Cardiac fibroblast (primary cell): ENCODE data around the gene LRP1B.

Source experiments
- DNase-seq, 2 donors: peaks; one replicate each; pipeline versions ENCODE4 v3.0.0 to v3.0.0-alpha.2; 2010; ENCODE audit warnings: low read depth in 2 of 2
- H3K4me3 ChIP-seq, 2 donors: replicated peaks in 1 of 2; 1 replicate in 1 of 2; 2 replicates in 1 of 2; pipeline ENCODE4 v1.5.1; 2011; ENCODE audit warnings: low read depth in 2 of 2, low read length in 2 of 2, mild to moderate bottlenecking in 2 of 2, moderate library complexity in 1 of 2
- CTCF ChIP-seq: IDR thresholded peaks from one replicate; pipeline ENCODE4 v1.5.1; 2011; ENCODE audit warnings: low read depth, mild to moderate bottlenecking, low read length, inconsistent platforms

LRP1B gene

GRCh38 chr2:140643761-140644187 is 1487.0 kb downstream of the LRP1B start:
- peak; percentile 53 to 55 for DNase-seq
- TF ChIP-seq CTCF = no peak
- no peak overlapping the region for H3K4me3 ChIP-seq

DNA sequence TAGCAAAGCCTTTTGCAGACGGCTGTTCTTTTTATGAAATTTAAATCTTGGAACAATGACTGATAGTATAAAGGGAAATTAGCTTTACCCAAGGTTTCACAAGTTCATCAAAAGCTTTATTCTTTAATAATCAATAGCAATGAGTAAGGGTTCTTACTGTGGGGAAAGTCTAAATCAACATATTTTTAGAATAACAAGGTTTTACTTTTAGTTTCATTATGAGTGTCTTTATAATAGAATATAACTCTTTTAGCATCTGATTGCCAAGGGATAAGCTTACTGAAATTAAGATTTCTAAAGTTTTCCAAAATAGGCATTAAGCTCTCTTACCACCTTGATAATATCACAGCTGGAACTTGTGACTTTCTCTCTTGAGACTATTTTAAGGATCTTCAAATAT is 1489.7 kb downstream of the LRP1B start:
- no peak for DNase-seq
- H3K4me3 ChIP-seq = no peak overlapping the region
- TF ChIP-seq CTCF = no peak

DNA sequence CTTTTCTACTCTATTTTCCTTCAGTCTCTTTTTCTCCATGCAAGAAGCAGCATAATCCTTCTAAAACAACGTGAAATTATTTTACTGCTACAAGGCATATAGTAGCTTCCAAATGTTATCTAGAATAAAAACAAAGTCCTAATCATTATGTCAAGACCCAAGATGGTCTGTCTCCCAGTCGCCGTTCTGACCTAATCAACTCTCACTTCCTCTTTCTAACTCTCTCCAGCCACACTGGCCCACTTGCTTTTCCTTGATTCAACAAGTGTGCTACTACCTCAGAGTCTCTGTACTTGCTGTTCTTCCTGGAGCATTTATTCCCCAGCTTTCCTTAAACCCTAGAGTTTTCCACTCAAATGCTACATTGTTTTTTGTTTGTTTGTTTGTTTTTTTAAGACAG is 1491.2 kb downstream of the LRP1B start:
- no peak for TF ChIP-seq CTCF
- H3K4me3 ChIP-seq = no peak overlapping the region
- DNase-seq = no peak

DNA sequence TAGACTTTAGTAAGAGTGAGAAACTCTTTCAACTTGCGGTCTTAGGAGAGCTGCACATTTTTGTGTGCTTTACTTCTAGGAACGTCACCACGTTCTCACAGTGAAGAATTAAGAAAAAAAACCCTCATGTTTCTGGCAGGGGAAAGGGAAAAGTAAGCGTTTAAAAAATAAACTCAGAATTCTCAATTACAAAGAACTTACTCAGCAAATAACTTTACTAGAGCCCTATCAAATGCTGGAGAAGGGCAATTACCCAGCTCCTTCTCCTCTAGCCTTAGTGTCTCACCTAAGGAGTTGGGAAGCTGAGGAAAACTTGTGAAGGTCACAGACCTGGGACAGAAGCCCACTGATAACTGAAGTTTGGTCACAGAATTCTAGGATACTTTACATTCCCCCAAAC is 1500.3 kb downstream of the LRP1B start:
- no peak overlapping the region for H3K4me3 ChIP-seq
- TF ChIP-seq CTCF = no peak
- no peak for DNase-seq

DNA sequence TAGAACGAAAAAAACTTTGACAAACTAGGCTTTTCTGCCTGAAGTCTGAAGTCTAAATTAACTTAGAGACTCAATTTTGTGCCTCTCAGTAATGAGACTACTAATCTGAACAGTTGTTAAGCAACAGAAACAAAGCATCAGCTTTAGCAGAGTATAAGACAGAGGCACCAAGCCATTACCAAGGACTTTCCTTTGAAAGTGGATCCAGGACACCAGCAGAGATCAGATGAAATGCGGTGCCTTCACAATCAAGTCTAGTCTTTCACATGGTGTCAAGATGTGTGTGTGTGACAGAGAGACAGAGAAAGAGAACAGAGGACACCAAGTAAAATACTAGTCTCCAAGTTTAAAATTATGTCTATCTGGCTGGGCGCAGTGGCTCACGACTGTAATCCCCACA is 1502.9 kb downstream of the LRP1B start:
- TF ChIP-seq CTCF = no peak
- no peak for DNase-seq
- H3K4me3 ChIP-seq = no peak overlapping the region

DNA sequence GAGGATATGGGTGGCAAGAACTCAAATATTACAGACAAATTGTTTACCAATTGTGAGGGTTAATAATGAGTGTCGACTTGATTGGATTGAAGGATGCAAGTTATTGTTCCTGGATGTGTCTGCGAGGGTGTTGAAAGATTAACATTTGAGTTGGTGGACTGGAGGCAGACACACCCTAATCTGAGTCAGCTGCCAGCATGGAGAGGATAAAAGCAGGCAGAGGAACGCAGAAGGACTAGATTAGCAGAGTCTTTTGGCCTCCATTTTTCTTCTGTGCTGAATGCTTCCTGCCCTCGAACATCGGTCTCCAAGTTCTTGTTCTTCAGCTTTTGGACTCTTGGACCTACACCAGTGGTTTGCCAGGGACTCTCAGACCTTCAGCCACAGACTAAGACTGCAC is 1503.7 kb downstream of the LRP1B start:
- DNase-seq = no peak
- no peak overlapping the region for H3K4me3 ChIP-seq
- no peak for TF ChIP-seq CTCF

DNA sequence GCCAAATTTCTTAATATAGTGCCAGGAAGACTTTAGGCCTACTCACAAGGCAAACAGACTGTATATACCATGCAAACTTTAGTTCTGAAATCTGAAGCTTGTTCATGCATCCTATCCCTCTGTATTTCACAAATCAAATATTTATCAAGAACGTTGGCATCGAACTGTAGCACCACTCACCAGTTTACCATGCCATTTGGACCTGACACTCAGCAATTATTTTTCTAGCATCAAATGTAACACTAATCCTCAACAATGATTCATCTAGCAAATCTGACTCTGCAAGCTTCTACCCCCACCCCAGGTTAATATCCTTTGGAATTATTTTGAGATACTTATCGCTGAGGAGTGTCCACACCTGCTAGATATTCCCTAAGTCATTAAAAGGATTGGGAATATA is 1506.6 kb downstream of the LRP1B start:
- no peak for TF ChIP-seq CTCF
- DNase-seq = no peak
- no peak overlapping the region for H3K4me3 ChIP-seq
